Activated CD8-positive, alpha-beta T cell treated with anti-CD3 and anti-CD28 coated beads for 36 hours (primary cell): ENCODE data around the gene ID3. TPM values are rescaled to one million over a fixed set of nuclear protein-coding genes. Genes with fewer than 3 reads are reported as not detected.
A peak's percentile ranks its signal among the peaks of the same experiment; 100 is the strongest.
"Not testable (repeated sequence)": the region's sequence is repeated elsewhere in the genome, so short reads cannot be mapped to it uniquely, and the experiment has no call there.

Source experiments
- ATAC-seq: fragments of 200-7000 bp; cut with Tn5 transposase; one replicate; pipeline ENCODE4 v1.10.0; 2021; ENCODE audit warnings: mild to moderate bottlenecking, moderate library complexity
- CTCF ChIA-PET: fragments of 350-600 bp; sonication (Branson Sonifier 250); formaldehyde crosslinking; loops from one replicate; lab custom pipeline; 2021; ENCODE audit warnings: antibody characterized with exemption; lab: Charles Lee
- POLR2A ChIA-PET: fragments of 350-600 bp; sonication (Branson Sonifier 250); formaldehyde crosslinking; loops from one replicate; lab custom pipeline; 2021; ENCODE audit warnings: antibody characterized with exemption; lab: Charles Lee
- DNase-seq: peaks from one replicate; pipeline ENCODE4 v3.0.0-alpha.2; 2020
- H3K27ac Mint-ChIP-seq: one replicate; pipeline ENCODE4 v1.8.0; 2021; ENCODE audit warnings: mild to moderate bottlenecking, mixed read lengths
- H3K27me3 Mint-ChIP-seq: one replicate; pipeline ENCODE4 v1.8.0; 2021; ENCODE audit warnings: mixed read lengths
- H3K36me3 Mint-ChIP-seq: one replicate; pipeline ENCODE4 v1.8.0; 2021; ENCODE audit warnings: low read depth, mixed read lengths
- H3K4me1 Mint-ChIP-seq: one replicate; pipeline ENCODE4 v1.8.0; 2021; ENCODE audit warnings: low read depth, mixed read lengths
- H3K4me3 Mint-ChIP-seq: one replicate; pipeline ENCODE4 v1.8.0; 2021; ENCODE audit warnings: mild to moderate bottlenecking, moderate library complexity, mixed read lengths
- H3K9me3 Mint-ChIP-seq: one replicate; pipeline ENCODE4 v1.8.0; 2021; ENCODE audit warnings: mixed read lengths
- intact Hi-C: fragments of 100-400 bp; cut with micrococcal nuclease; formaldehyde crosslinking; loops from one replicate; pipeline ENCODE4 v1.10.0; 2022
- total RNA-seq, 2 experiments: library from RNA; stranded (reverse); gene quantifications; one replicate each; pipeline ENCODE4 v1.2.3, GENCODE V29; 2021
- TF ChIP-seq, protein P1 (sequence below): fragments of 200-600 bp; IDR thresholded peaks from one replicate; pipeline ENCODE4 v1.8.0; 2022; ENCODE audit warnings: antibody characterized with exemption, mild to moderate bottlenecking

Gene ID3
- total RNA-seq, 2 experiments from 2014 or later = 70.4 to 74.3 TPM

DNA sequence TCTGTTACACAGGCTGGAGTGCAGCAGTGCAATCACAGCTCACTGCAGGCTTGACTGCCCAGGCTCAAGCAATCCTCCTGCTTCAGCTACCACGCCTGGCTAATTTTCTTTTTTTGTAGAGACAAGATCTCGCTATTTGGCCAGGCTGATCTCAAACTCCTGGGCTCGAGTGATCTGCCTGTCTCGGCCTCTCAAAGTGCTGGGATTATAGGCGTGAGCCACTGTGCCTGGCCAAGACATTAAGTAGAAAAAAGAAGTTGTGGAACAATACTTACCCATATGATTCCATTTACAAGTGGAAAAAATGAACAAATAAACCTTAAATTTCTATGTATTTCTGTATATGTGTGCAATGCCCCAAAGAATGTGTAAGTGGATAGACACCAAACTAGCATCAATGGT lies 30.3 kb upstream of the ID3 start:
- ChIA-PET CTCF (interaction anchor here (1.0 to 17.5 kb wide), 2 partner anchors 10 to 46 kb away, joined by 3 to 166 read pairs; no protein-coding TSS in a partner anchor), POLR2A (interaction anchor here (1.1 to 5.8 kb wide), 6 partner anchors 9 to 35 kb away, joined by 3 to 34 read pairs (median 26); no protein-coding TSS in a partner anchor)
- Mint-ChIP-seq H3K4me3 (no peak overlapping the region), H3K36me3 (no peaks in the 10 kb centered on the region), H3K27ac (peak overlapping the region; percentile 90), H3K9me3 (no peaks in the 10 kb centered on the region), H3K4me1 (peaks cover 64% of the 10 kb centered on the region), H3K27me3 (no peaks in the 10 kb centered on the region)
- no peak for ATAC-seq
- intact Hi-C loops = no loop called here
- DNase-seq = no peak
- TF ChIP-seq, protein P1, sequence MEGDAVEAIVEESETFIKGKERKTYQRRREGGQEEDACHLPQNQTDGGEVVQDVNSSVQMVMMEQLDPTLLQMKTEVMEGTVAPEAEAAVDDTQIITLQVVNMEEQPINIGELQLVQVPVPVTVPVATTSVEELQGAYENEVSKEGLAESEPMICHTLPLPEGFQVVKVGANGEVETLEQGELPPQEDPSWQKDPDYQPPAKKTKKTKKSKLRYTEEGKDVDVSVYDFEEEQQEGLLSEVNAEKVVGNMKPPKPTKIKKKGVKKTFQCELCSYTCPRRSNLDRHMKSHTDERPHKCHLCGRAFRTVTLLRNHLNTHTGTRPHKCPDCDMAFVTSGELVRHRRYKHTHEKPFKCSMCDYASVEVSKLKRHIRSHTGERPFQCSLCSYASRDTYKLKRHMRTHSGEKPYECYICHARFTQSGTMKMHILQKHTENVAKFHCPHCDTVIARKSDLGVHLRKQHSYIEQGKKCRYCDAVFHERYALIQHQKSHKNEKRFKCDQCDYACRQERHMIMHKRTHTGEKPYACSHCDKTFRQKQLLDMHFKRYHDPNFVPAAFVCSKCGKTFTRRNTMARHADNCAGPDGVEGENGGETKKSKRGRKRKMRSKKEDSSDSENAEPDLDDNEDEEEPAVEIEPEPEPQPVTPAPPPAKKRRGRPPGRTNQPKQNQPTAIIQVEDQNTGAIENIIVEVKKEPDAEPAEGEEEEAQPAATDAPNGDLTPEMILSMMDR = no peak

DNA sequence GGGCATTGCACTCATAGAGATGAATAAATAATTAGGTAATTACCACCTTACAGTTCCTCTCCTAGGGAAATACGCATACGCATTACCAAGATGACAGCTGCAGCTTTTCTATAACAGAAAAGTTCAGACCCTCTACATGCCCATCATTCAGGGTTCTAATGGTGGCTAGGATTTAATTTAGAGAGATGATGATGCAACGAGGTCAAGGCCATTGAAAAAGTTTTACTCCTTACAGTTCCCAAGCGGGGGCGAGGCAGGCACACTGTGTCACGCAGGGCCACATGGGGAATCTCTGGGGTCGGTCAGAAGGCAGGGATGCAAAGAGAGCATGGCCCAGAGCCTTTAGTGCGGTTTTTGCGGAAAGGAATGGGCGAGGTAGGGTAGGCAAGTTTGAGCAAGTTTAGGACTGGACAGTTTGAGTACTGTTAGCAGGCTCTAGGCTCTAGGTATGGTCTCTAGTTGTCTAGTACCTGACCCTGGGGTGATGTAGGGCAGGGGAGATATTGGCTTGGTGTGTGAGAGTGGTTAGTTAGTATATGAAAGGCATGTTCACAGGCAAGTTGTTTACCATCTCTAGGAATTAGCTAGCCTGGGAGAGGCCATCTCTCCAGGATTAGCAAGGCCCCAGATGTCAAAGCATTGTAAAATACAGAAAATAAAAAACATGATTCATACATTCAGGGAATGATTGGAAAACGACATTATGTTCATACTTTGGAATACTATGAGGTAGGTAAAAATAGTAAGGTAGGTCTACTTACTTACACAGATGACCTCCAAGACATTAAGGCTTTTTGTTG lies 29.6 kb upstream of the ID3 start:
- peaks cover 58% of the 10 kb centered on the region for H3K4me1 Mint-ChIP-seq
- H3K27ac Mint-ChIP-seq = peak overlapping the region; percentile 90
- intact Hi-C loops = no loop called here
- ChIA-PET CTCF (interaction anchor here (1.0 to 17.5 kb wide), 3 partner anchors 10 to 47 kb away, joined by 3 to 166 read pairs (median 3); partner anchors contain the start of gene ID3), POLR2A (interaction anchor here (1.1 to 1.3 kb wide), 2 partner anchors 10 kb away, joined by 3 to 4 read pairs; no protein-coding TSS in a partner anchor)
- H3K27me3 Mint-ChIP-seq = no peaks in the 10 kb centered on the region
- H3K4me3 Mint-ChIP-seq = no peak overlapping the region
- H3K36me3 Mint-ChIP-seq = no peaks in the 10 kb centered on the region
- ATAC-seq = no peak
- TF ChIP-seq, protein P1 = no peak
- H3K9me3 Mint-ChIP-seq = no peaks in the 10 kb centered on the region
- no peak for DNase-seq

DNA sequence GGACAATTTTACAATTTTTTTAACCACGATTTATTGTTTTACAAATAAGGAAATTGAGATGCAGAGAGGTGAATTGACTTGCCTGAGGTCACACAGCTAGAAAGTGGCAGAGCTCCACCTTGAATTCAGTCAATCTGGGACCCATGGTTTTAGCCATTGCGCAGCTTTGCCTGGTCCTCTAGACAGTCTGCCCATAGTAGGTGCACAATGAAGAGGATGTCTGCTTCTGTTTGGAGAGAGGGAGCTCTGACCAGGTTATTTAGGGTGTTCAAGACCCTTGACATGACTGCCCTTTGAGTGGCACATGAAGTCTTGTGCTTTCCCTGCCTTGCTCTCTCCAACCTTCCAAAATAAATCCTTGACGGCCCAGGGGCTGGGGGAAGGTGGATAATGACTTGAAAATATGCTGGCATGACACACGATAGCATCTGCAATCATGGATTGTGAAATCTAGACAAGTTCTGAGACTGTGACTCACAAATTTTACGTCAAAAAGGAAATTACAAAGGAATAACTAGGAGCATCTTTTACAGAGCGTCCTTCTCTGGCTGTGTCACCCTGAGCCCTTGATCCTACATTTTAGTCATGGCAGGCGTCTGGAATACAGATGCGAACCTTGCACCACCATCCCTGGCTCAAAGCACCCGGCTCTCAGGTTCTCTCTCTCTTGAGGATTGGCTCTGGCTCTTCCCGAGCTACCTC lies 26.2 kb upstream of the ID3 start:
- Mint-ChIP-seq H3K27ac (no peak overlapping the region), H3K4me1 (peaks cover 30% of the 10 kb centered on the region), H3K36me3 (no peaks in the 10 kb centered on the region), H3K27me3 (no peaks in the 10 kb centered on the region), H3K9me3 (no peaks in the 10 kb centered on the region), H3K4me3 (no peak overlapping the region)
- ChIA-PET CTCF (interaction anchor here (1.1 to 2.5 kb wide), 5 partner anchors 12 to 52 kb away, joined by 3 to 7 read pairs (median 5); no protein-coding TSS in a partner anchor), POLR2A (interaction anchor here (0.7 to 1.0 kb wide), 2 partner anchors 10 to 26 kb away, joined by 3 read pairs; no protein-coding TSS in a partner anchor)
- ATAC-seq (no peak), DNase-seq (no peak)
- TF ChIP-seq, protein P1 = no peak
- intact Hi-C loops = no loop called here

DNA sequence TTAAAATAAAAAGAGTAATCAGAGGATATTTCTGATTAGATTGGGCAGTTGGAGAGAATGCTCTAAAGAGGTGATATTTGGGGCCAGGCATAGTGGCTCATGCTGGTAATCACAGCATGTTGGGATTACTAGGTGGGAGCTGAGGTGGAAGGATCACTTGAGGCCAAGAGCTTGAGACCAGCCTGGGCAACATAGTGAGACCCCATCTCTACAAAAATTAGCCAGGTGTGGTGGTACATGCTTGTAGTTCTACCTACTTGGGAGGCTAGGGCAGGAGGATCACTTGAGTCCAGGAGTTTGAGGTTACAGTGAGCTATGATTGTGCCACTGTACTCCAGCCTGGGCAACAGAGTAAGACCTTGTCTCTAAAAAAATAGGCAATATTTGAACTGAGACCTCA lies 24.4 kb upstream of the ID3 start:
- H3K27ac Mint-ChIP-seq, H3K9me3 Mint-ChIP-seq, intact Hi-C loops, DNase-seq, H3K27me3 Mint-ChIP-seq, ATAC-seq, H3K4me3 Mint-ChIP-seq, H3K36me3 Mint-ChIP-seq, POLR2A ChIA-PET: not testable (repeated sequence)
- CTCF ChIA-PET = interaction anchor here (0.9 to 1.2 kb wide), 2 partner anchors 19 to 30 kb away, joined by 3 read pairs; no protein-coding TSS in a partner anchor
- H3K4me1 Mint-ChIP-seq = peaks cover 24% of the 10 kb centered on the region

DNA sequence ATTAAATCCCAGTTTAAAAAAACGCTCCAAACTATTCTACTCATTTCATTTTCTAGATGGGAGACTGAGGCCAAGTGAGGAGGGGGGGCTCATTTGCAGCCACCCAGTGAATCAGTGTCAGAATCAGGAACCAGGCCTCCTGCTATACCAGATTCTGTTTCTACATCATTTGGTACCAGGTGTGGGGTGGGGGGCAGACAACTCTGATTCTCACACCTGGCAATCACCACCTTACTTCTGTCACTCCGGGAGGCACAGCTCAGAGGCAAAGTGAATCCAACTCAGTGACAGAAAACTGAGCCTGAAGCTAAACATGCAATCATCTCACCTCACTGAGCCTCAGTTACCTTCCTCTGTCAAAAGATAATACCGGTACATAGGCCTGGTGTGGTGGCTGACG lies 23.5 kb upstream of the ID3 start:
- intact Hi-C loops = no loop called here
- ChIA-PET POLR2A (interaction anchor here (0.8 to 1.4 kb wide), 3 partner anchors 15 to 50 kb away, joined by 3 to 4 read pairs (median 3); no protein-coding TSS in a partner anchor), CTCF (interaction anchor here (0.9 to 1.2 kb wide), 4 partner anchors 12 to 54 kb away, joined by 3 read pairs; no protein-coding TSS in a partner anchor)
- no peak for ATAC-seq
- peaks cover 27% of the 10 kb centered on the region for H3K4me1 Mint-ChIP-seq
- H3K27me3 Mint-ChIP-seq = no peaks in the 10 kb centered on the region
- H3K27ac Mint-ChIP-seq = no peak overlapping the region
- TF ChIP-seq, protein P1 = no peak
- no peak overlapping the region for H3K4me3 Mint-ChIP-seq
- no peaks in the 10 kb centered on the region for H3K36me3 Mint-ChIP-seq
- H3K9me3 Mint-ChIP-seq = no peaks in the 10 kb centered on the region
- no peak for DNase-seq
